Keratinocyte (primary cell): ENCODE measurements around the gene CDRT4.

Experiments used
- EZH2 ChIP-seq: IDR thresholded peaks from one replicate; pipeline ENCODE4 v1.6.1; 2012; ENCODE audit warnings: inconsistent platforms, mild to moderate bottlenecking, low read length, moderate library complexity
- TF ChIP-seq, protein P1 (sequence below), 3 experiments: IDR thresholded peaks in 1 of 3; conservative IDR thresholded peaks in 1 of 3; optimal IDR thresholded peaks in 1 of 3; 2 replicates in 2 of 3; 3 replicates in 1 of 3; pipeline versions ENCODE3 to v1.5.1; 2011; ENCODE audit warnings: low read length in 3 of 3, mild to moderate bottlenecking in 3 of 3, moderate library complexity in 2 of 3, control low read depth in 1 of 3, inconsistent platforms in 1 of 3; ENCODE audit not compliant: insufficient read depth in 2 of 3; ENCODE audit errors: extremely low read depth in 1 of 3

DNA sequence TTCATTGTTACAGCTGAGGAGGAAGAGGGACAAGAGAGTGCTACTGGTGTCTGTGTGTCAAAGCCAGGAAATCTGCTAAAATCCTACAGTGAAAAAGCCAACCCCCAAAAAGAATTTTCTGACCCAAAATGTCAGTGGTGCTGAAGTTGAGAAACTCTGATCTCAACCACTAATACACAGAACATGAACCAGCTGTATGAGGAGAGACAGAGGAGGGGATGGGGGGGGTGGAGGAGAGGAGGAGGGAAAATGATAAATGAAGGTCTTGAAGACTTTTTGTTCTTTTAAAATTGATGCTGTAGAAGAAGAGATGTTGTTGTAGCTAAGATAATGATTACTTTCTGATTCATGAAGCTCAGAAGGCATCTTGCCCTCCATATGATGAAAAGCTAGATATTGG, 27.4 kb upstream of the CDRT4 start:
- TF ChIP-seq EZH2 = no peak
- TF ChIP-seq, protein P1, sequence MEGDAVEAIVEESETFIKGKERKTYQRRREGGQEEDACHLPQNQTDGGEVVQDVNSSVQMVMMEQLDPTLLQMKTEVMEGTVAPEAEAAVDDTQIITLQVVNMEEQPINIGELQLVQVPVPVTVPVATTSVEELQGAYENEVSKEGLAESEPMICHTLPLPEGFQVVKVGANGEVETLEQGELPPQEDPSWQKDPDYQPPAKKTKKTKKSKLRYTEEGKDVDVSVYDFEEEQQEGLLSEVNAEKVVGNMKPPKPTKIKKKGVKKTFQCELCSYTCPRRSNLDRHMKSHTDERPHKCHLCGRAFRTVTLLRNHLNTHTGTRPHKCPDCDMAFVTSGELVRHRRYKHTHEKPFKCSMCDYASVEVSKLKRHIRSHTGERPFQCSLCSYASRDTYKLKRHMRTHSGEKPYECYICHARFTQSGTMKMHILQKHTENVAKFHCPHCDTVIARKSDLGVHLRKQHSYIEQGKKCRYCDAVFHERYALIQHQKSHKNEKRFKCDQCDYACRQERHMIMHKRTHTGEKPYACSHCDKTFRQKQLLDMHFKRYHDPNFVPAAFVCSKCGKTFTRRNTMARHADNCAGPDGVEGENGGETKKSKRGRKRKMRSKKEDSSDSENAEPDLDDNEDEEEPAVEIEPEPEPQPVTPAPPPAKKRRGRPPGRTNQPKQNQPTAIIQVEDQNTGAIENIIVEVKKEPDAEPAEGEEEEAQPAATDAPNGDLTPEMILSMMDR (optimal IDR thresholded peaks at IDR 0.05 in 1 of 3, IDR thresholded peaks at IDR 0.05 in 1 of 3, conservative IDR thresholded peaks at IDR 0.05 in 1 of 3; ENCODE audit: extremely low read depth in 1 of 3, insufficient read depth in 2 of 3, low read length in 3 of 3) = no peak
